Embryonic facial prominence (tissue), 1 donor: ENCODE results near the gene ITGA8.
"Not testable (repeated sequence)": the region's sequence is repeated elsewhere in the genome, so short reads cannot be mapped to it uniquely, and the experiment has no call there.

Experiments used
- DNase-seq: peaks from one replicate; pipeline ENCODE4 v3.0.0-alpha.2; 2016; ENCODE audit errors: extremely low spot score

The ITGA8 gene

DNA sequence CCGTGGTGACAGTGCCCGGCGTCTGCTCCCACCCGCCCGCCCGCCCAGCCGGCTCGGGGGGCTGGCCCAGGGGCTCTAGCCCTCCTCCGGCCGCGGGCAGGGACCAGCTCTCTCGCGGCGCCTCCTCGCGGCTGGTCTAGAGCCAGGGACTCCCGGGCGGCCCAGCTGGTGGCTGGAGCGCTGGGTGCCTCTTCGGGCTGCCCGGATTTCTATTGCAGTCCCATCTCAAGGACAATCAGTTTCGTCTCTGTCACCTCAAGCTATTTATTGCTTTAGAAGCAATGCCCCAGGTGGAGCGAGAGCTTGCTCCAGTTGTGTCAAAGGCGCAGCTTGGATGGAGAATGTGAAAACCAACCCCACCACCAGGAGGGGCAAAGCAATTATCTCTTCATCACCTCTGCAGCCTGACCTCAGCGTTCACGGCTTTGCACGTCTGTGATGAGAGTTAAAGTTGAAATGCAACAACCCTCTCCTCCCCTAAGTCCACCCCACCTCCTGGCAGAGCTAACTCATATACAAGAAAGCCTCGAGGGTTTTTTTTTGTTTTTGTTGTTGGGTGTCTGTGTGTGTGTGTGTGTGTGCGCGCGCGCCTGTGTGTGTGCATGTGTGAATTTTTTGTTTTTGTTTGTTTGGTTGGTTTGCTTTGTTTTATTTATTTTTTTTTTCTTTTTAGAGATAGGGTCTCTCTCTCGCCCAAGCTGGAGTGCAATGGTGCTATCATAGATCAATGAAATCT, at the start of gene ITGA8:
Gene ITGA8 (minus strand): TSS at position 24 of the 736 bp plus-strand sequence. CDS start 151 bp downstream, outside the sequence.
- no peak for DNase-seq

DNA sequence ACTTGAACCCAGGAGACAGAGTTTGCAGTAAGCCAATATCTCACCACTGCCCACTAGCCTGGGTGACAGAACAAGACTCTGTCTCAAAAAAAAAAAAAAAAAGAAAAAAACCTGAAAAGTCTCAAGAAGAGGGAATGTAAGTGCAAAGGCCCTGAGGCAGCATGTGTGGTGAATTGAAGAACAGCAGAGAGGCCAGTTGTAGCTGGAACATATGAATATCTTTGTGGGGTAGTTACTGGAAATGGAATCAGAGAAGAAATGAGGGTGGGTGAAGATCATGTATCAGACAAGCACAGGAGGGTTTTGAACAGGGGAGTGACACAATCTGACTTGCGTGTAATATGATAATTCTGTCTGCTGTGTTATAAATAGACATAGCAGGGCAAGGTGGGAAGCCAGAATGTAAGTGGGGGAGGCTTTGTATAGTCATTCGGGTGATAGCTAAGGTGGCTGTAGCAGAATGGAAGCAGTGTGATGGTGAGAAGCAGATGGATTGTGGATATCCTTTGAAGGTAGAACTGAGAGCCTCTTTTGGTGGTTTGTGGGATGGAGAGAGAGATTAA, 45.3 kb upstream of the ITGA8 start:
- DNase-seq = no peak

GRCh38 chr10:15763006-15763405, 43.3 kb upstream of the ITGA8 start:
- DNase-seq = no peak

- DNase-seq = not testable (repeated sequence)
These were observed 42.5 kb upstream of the ITGA8 start for GRCh38 chr10:15762239-15762638.

- not testable (repeated sequence) for DNase-seq
These were observed 41.5 kb upstream of the ITGA8 start for GRCh38 chr10:15761224-15761623.

DNA sequence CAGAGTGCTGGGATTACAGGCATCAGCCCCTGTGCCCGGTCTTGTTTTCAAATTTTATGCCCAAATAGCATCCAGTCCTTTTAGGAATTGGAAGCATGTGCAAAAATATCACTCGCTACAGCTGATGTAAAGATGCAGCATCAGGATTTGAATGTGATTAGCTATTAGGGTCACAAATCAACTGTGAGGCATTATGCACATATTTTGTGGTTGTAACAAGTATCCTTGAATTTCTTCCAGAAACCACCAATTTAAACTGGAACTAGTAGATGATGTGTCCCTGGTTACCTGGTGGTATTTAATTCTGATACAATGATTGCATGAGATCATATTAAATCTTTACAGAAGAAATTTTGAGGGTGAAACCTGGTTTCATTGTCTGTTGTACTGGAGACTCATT, 41.0 kb upstream of the ITGA8 start:
- no peak for DNase-seq

DNA sequence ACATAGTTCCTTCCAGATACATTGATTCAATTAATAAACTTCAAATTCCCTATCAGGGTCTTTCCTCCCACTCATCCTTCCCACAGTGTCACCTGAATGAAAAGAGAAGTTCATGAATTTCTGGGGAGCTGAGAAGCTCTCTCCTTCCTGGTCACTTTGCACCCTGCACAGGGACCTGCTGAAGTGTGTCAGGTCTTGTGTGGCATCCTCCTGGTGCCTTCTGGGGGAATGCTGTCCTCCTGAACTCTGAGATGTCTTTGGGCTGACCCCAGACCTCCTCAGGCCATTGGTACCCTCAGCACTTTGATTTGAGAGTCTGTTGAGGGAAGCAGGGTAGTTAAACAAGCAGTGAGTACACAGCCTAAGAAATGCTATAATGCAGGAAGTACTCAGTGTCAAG, 39.5 kb upstream of the ITGA8 start:
- DNase-seq = no peak

GRCh38 chr10:15758618-15759017, 38.9 kb upstream of the ITGA8 start:
- no peak for DNase-seq

DNA sequence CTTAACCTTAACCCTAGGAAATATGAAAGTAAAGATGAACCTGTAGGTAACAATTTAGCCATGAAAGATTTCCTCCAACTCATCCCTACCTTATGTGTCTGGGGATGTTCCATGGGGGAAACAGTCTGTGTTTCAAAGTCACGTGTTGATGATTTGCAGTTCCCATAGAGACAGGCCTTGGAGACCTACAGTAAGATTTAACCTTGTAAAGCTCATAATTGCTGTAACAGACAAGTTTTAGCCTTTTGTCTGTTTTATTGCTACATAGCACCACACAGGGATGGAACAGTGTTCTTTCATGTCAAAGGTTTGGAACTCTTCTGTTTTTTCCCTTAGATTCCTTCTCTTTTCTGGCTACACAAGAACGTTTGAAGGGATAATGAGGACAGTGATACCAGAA, 35.2 kb upstream of the ITGA8 start:
- no peak for DNase-seq

- no peak for DNase-seq
These were observed 31.3 kb upstream of the ITGA8 start for GRCh38 chr10:15751046-15751445.

DNA sequence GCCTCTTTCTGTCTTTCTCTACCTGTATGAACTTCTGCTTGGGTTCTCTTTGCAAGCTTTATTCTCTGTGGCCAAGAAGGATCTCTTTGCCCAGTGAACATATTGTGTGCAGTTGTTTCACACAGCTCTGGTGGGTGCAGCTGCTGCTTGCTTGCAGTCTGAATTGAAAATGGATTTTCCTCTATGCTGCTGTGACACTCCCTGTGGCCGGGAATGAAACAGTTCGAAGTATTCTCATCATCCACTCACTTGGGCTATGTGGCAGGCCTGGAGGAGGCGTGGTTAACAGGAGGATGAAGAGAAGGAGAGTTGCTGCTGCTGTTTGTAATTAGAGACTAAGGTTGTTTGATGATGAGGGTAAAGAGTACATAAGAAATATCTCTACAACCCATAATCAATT, 28.4 kb upstream of the ITGA8 start:
- no peak for DNase-seq

- DNase-seq = no peak
These were observed 27.9 kb upstream of the ITGA8 start for GRCh38 chr10:15747632-15748031.

DNA sequence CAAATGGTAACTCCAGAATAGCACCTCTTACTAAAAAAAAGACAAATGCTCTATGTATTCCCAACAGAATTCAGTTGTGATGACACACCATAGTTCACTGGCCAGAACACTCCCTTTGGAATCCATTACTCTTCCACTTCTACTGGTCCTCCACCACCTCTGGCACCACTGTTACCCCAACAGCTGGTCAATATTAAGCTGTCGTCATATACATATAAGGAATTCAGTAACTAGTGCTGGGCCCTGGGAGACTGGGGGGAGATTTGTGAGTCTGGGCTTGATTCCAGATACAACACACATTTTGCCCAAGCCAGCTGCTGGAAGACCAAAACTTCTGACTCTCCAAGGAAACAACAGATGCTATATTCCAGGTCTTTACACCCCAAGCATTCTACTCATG, 26.0 kb upstream of the ITGA8 start:
- no peak for DNase-seq

GRCh38 chr10:15744217-15744865, 24.6 kb upstream of the ITGA8 start:
- DNase-seq = no peak

DNA sequence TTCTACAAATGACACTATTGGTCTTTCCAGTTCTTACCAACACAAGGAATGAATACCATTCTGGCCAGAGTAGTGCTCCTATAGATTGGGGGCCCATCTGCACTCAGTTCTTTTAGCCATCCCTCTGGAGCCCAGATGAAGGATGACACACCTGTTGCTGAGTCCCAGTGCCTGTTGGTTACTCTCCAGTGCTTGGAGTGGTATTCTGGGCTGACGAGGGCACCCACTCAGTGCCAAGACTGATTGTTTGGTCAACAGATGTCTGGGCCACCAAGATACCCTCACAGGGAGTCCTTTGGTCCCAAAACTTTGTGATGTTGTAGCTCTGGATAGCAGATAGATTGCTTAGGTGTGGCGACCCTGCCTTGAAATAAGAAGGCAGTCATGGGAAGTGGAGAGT, 23.7 kb upstream of the ITGA8 start:
- no peak for DNase-seq

GRCh38 chr10:15742836-15743235, 23.1 kb upstream of the ITGA8 start:
- DNase-seq = no peak

DNA sequence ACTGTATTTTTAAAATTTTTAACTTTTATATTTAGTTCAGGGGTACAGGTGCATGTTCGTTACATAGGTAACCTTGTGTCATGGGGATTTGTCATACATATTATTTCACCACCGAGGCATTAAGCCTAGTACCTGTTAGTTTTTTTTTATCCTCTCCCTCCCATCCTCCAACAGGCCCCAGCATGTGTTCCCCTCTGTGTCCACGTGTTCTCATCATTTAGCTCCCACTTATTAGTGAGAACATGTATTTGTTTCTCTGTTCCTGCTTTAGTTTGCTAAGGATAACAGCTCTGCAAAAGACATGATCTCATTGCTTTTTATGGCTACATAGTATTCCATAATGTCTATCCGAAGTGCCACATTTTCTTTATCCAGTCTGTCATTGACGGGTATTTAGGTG, 22.4 kb upstream of the ITGA8 start:
- DNase-seq = no peak

GRCh38 chr10:15741581-15741980, 21.9 kb upstream of the ITGA8 start:
- no peak for DNase-seq

GRCh38 chr10:15740261-15740660, 20.5 kb upstream of the ITGA8 start:
- no peak for DNase-seq

DNA sequence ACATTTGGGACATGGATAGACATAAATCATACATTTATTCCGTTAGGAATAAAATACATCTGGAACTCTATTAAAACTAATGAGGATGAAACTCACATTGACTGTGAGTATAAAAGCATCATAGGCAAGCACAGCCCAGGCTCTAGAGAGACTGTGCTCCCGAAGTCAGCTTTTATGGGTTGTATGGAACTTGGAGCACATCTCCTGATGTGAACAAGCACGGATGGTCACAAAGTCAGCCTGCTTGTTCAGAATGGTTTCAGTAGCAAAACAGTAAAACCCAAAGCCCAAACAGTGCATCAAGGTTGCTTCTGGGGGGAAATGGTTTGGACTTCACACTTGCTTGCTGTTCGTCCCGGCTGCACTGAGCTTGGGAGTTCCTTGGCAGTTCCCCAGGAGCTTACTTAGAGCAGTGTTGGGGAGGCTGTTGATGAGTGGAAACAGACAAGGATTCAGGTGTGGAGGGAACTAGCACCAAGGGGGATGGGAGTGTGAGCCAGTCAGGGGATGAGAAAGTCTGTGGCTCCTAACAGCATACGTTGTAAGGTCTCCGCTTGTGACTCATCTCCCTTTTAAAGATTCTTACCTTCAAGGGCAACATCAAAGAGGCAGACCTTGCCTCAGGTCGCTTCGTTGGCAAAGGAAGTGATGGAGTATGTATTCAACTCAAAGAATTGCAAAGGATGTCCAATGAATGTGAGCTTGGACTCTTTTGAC, 19.7 kb upstream of the ITGA8 start:
- DNase-seq = no peak

DNA sequence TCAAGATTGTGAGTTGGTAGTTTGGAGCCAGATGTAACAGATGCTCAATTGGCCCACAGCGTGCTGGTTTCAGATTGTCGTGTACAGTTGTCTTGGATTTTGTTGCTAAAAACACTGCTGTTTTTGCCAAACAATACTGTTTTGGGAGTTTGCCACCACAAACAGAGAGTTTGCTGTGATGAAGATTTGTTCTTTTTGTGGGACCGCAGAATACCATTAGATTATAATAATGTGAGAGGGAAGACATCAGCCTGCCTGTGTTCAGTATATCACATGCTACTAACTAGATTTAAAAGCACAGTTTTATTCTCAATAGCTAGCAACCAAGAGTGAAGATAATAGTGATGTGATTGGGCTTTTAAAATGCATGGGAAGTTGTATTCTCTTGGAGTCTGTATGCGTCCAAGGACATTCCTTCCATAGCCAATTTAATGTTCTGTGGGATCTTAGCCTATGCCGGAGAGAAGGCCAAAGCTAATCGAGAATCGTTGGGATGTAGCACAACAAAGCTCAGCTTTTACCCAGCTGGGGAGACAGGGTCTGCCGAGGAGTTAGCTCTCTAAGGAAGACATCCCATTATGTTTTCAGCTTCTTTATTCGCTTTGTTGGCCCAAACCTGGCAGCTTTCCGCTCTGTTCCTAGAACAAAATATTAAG, 18.7 kb upstream of the ITGA8 start:
- DNase-seq = peak; percentile 82

- DNase-seq = no peak
These were observed 17.9 kb upstream of the ITGA8 start for GRCh38 chr10:15737656-15738055.
